Activated B cell treated with CpG ODN at 0.5 μM for 24 hours (primary cell): ENCODE measurements around the gene CASP5. TPM values are rescaled to one million over a fixed set of nuclear protein-coding genes. Genes with fewer than 3 reads are reported as not detected.

Experiments used
- ATAC-seq: fragments of 200-7000 bp; cut with Tn5 transposase; one replicate; pipeline ENCODE4 v1.10.0; 2021; ENCODE audit warnings: low read depth, mild to moderate bottlenecking, moderate library complexity
- CTCF ChIA-PET: fragments of 350-600 bp; sonication (Branson Sonifier 250); formaldehyde crosslinking; loops from one replicate; lab custom pipeline; 2021; ENCODE audit warnings: antibody characterized with exemption; lab: Charles Lee
- POLR2A ChIA-PET: fragments of 350-600 bp; sonication (Branson Sonifier 250); formaldehyde crosslinking; loops from one replicate; lab custom pipeline; 2021; ENCODE audit warnings: antibody characterized with exemption; lab: Charles Lee
- DNase-seq: peaks from one replicate; pipeline ENCODE4 v3.0.0; 2022
- H3K27ac Mint-ChIP-seq: one replicate; pipeline ENCODE4 v1.8.0; 2020; ENCODE audit warnings: mixed read lengths
- H3K27me3 Mint-ChIP-seq: one replicate; pipeline ENCODE4 v1.8.0; 2021; ENCODE audit warnings: mixed read lengths
- H3K36me3 Mint-ChIP-seq: one replicate; pipeline ENCODE4 v1.8.0; 2021; ENCODE audit warnings: low read depth, mixed read lengths
- H3K4me1 Mint-ChIP-seq: one replicate; pipeline ENCODE4 v1.8.0; 2021; ENCODE audit warnings: mixed read lengths
- H3K4me3 Mint-ChIP-seq: one replicate; pipeline ENCODE4 v1.8.0; 2020; ENCODE audit warnings: mild to moderate bottlenecking, mixed read lengths
- H3K9me3 Mint-ChIP-seq: one replicate; pipeline ENCODE4 v1.8.0; 2020; ENCODE audit warnings: mixed read lengths
- intact Hi-C: fragments of 100-400 bp; cut with micrococcal nuclease; formaldehyde crosslinking; loops from one replicate; pipeline ENCODE4 v1.15.1; 2024
- total RNA-seq: library from RNA; stranded (reverse); gene quantifications from 2 replicates; pipeline ENCODE4 v1.2.3, GENCODE V29; 2022
- TF ChIP-seq, protein P1 (sequence below): fragments of 200-600 bp; IDR thresholded peaks from one replicate; pipeline ENCODE4 v1.8.0; 2022; ENCODE audit warnings: antibody characterized with exemption, mild to moderate bottlenecking

Gene CASP5
- total RNA-seq, 1 donor from 2014 or later = not detected

- peaks cover 54% of the 10 kb centered on the region for H3K36me3 Mint-ChIP-seq
- TF ChIP-seq, protein P1, sequence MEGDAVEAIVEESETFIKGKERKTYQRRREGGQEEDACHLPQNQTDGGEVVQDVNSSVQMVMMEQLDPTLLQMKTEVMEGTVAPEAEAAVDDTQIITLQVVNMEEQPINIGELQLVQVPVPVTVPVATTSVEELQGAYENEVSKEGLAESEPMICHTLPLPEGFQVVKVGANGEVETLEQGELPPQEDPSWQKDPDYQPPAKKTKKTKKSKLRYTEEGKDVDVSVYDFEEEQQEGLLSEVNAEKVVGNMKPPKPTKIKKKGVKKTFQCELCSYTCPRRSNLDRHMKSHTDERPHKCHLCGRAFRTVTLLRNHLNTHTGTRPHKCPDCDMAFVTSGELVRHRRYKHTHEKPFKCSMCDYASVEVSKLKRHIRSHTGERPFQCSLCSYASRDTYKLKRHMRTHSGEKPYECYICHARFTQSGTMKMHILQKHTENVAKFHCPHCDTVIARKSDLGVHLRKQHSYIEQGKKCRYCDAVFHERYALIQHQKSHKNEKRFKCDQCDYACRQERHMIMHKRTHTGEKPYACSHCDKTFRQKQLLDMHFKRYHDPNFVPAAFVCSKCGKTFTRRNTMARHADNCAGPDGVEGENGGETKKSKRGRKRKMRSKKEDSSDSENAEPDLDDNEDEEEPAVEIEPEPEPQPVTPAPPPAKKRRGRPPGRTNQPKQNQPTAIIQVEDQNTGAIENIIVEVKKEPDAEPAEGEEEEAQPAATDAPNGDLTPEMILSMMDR = no peak
- intact Hi-C loops = loop anchor here (5.0 kb wide), 1 partner anchor 65 kb away; the partner anchor contains the start of gene CASP4
- no peak for ATAC-seq
- ChIA-PET POLR2A (no interaction called here), CTCF (no interaction called here)
- H3K4me3 Mint-ChIP-seq = peak overlapping the region; percentile 41
- H3K27ac Mint-ChIP-seq = peak overlapping the region; percentile 3
- peaks cover 2% of the 10 kb centered on the region for H3K9me3 Mint-ChIP-seq
- no peaks in the 10 kb centered on the region for H3K27me3 Mint-ChIP-seq
- H3K4me1 Mint-ChIP-seq = peaks cover 47% of the 10 kb centered on the region
- DNase-seq = no peak
Observed at GRCh38 chr11:105032495-105032894, 9.5 kb upstream of the CASP5 start.

DNA sequence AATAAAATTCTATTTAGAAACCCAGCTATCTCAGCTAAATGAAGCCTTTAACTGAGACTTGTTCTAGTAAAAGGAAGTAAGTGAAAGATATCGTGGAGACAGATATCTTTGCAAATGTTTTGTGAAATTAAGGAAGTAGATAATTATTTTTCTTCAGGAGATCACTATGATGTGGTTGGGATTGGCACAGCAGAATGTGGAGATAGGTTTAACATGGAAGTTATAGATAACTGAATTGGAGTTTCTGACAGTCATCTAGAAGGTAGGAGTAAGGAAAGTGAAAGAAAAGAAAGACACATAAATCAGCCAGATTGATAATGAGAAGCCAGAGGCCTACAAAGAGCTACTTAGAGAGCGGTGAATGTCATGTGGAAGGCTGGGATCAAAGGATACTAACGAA lies 4.7 kb upstream of the CASP5 start:
- ATAC-seq (no peak), DNase-seq (no peak)
- Mint-ChIP-seq H3K36me3 (peaks cover 68% of the 10 kb centered on the region), H3K4me3 (peak overlapping the region; percentile 3), H3K9me3 (no peaks in the 10 kb centered on the region), H3K27me3 (no peaks in the 10 kb centered on the region), H3K4me1 (peaks cover 42% of the 10 kb centered on the region), H3K27ac (peak overlapping the region; percentile 31)
- intact Hi-C loops = no loop called here
- CTCF ChIA-PET = no interaction called here
- TF ChIP-seq, protein P1 = no peak
- POLR2A ChIA-PET = no interaction called here

- H3K27me3 Mint-ChIP-seq = no peaks in the 10 kb centered on the region
- no peak overlapping the region for H3K27ac Mint-ChIP-seq
- DNase-seq = no peak
- peaks cover 42% of the 10 kb centered on the region for H3K36me3 Mint-ChIP-seq
- ATAC-seq = no peak
- ChIA-PET CTCF (no interaction called here), POLR2A (no interaction called here)
- H3K4me1 Mint-ChIP-seq = peaks cover 38% of the 10 kb centered on the region
- TF ChIP-seq, protein P1 = no peak
- H3K4me3 Mint-ChIP-seq = no peak overlapping the region
- no peaks in the 10 kb centered on the region for H3K9me3 Mint-ChIP-seq
- intact Hi-C loops = no loop called here
Observed at GRCh38 chr11:105024394-105024793, 1.4 kb upstream of the CASP5 start.

GRCh38 chr11:105022527-105022926 lies 441 bp downstream of the CASP5 start:
- Mint-ChIP-seq H3K9me3 (no peaks in the 10 kb centered on the region), H3K4me3 (no peak overlapping the region), H3K27me3 (no peaks in the 10 kb centered on the region), H3K4me1 (peaks cover 28% of the 10 kb centered on the region), H3K36me3 (peaks cover 25% of the 10 kb centered on the region), H3K27ac (peak overlapping the region; percentile 1)
- ChIA-PET POLR2A (no interaction called here), CTCF (no interaction called here)
- ATAC-seq (no peak), DNase-seq (no peak)
- intact Hi-C loops = no loop called here
- TF ChIP-seq, protein P1 = no peak

DNA sequence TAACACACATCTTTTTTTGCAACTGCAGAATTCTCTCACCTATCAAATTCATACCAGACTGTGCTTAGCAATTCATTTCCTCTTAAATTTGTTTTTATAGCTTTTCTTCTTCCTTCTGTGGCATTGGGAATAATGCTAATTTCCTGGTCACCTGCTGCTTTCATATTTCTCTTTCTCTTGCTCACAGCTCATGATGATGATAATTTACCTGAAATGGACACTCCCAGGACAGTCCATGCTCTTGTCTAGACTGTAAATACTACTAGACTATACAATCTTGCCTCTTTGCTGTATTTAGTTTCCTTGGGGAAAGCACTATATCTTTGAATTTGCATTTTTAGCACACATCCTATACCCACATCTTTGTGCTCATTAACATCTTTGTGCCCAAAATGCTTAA lies 15.5 kb downstream of the CASP5 start:
- ChIA-PET POLR2A (no interaction called here), CTCF (no interaction called here)
- intact Hi-C loops = no loop called here
- Mint-ChIP-seq H3K27ac (no peak overlapping the region), H3K27me3 (no peaks in the 10 kb centered on the region), H3K4me1 (no peaks in the 10 kb centered on the region), H3K9me3 (no peaks in the 10 kb centered on the region), H3K4me3 (no peak overlapping the region), H3K36me3 (no peaks in the 10 kb centered on the region)
- TF ChIP-seq, protein P1 = no peak
- no peak for ATAC-seq
- DNase-seq = no peak
